NCI-H226 (cell line): ENCODE results near the gene SPEM1.

Source experiments
- DNase-seq: peaks from one replicate; pipeline ENCODE4 v3.0.0-alpha.2; 2015

The SPEM1 gene

DNA sequence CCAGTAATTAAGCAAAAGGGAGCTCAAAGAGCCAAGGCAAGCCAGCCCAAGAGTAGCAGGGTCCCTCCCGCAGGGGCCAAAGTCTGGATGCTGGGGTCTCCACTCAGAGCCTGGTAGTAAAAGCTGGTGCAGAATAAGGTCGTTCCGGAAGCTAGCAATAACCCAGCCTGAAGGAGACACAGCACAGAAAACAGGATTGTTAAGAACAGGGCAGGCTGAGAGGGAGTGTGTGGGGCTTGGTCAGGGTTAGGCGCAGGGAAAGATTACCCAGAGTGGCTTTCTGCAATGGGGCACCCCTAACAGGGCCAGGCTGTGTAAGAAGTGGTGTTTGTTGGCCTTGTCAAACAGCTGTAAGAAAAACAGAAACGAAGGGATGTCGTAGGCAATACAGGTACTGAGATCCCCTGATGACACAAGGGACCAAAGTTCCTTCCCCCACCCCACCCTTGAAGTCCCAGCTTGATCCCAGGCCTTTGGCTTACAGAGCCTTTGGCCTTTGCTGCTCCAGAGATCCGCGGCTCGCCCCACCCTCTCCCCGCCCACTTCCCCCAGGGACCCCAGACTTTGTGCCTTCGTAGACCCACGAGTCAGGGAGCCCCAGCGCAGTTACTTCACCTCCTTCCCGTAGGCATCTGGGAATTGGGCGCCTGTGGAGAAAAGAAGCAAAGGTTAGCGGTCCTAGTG lies 16.9 kb upstream of the SPEM1 start:
- no peak for DNase-seq

DNA sequence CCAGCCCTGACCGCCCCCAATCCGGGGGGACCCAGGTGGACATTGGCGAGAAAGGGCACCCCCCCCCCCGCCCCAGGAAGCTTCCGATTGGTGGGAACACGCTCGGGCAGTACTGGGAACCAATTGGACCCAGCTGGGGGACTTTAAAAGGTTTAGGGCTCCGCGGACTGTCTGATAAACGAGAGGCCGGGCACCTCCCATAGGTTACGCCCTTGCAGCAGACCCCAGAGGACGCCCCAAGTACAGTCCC lies 16.5 kb upstream of the SPEM1 start:
- no peak for DNase-seq

DNA sequence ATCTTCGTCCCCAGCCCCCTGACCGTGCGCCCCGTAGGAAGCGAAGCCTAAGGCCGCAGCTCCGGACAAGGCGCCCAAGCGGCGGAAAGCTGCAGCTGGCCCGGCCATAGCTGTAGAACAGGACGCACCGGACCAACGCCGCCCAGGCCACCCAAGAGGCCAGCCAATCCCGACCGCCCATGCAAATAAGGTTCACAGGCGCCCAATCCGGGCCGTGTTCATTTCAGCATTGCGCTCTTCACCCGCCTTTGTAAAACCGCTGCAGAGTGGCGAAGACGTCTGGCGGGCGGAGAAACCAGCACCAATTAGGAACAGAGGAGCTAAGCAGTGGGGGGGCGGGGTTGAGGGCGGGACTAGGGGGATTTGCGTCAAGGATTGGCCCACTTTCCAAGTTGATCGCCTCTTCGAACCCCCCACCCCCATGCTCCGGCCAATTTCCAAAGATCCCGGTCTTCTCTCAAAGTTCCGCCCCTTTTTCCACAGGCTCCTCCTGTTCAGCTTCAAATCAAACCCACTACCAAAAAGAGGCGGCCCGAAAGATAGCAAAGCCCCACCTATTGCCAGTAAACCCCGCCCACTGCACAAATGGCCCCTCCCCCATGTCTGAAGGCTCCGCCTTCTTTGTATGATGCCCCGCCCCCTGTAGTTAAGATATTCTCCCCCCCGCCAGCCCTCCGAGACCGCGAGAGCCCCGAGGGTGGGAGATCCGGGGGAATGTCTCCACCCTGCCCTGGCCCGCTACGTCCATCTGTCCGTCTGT lies 16.0 kb upstream of the SPEM1 start, which contains the start of gene TMEM256:
Gene TMEM256 (minus strand): TSS at position 121 of the 760 bp plus-strand sequence. CDS start 13 bp downstream, at position 108.
- peak; percentile 99 for DNase-seq

DNA sequence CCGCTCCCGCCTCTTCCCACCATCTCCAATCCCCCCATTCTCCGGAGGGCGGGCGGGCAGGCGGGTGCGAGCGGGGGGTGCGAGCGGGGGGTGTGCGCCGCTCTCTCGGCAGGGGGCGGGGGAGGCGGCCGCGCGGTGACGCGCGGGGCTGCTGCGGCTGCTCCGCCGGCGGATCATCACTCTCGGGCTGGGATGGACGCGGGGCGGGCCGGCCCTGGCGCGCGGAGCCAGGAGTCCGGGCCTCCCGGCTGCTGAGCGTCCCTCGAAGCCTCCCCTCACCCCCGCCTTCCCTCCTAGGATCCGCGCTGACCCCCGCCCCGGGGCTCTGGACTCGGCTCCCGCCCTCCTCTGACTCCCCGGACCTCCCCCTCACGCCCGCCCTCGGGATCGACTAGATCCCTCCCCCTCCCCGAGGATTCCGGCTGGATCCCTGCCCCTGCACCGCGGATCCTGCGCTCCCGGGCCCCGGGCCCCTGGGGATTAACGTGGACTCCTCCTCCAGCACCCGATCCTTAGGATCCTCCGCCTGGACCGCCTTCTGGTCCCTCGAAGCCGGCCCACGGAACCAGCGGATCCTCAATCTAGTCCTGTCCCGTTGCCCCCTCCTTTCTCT lies 15.3 kb upstream of the SPEM1 start:
- DNase-seq, result peak; percentile 79

DNA sequence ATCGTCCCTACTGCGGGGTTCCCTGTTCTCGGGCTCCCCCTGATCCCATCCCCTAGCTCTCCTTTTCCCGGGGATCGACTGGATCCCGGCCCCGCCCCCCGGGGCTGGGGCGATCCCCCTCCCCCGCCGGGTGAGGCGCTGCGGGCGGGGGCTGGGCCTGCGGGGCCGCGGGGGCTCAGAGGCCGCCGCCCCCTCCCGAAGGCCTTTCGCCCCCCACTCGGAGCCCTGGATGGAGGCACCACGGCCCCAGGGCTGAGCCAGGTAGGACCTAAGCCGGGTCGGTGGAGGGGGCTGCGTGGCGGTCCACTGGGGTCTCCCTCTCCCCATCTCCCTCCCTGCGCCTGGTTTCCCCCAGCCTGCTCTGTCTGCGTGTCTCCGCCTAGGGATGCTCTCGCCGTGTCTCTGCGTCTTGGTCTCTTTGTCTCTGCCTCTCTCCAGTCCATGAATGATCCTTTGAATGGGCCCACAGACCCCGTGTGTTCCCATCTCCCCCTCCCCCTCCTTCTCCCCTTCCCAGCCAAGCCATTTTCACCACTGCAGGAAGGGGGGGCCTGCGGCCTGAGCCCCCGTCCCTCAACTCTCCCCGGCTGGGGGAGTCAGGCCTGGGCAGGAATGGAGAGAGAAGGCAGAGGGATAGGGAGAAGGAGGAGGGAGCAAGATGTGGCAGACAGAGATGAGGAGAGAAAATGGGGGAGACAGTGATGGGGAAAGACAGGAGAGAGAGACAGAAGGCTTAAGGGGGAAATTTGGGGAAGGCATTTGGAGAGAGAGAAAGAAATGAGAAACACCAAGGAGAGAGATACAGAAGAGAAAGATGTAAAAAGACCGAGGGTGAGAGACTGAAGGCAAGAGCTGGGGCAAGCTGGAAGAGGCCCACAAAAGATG lies 14.5 kb upstream of the SPEM1 start:
- no peak for DNase-seq

DNA sequence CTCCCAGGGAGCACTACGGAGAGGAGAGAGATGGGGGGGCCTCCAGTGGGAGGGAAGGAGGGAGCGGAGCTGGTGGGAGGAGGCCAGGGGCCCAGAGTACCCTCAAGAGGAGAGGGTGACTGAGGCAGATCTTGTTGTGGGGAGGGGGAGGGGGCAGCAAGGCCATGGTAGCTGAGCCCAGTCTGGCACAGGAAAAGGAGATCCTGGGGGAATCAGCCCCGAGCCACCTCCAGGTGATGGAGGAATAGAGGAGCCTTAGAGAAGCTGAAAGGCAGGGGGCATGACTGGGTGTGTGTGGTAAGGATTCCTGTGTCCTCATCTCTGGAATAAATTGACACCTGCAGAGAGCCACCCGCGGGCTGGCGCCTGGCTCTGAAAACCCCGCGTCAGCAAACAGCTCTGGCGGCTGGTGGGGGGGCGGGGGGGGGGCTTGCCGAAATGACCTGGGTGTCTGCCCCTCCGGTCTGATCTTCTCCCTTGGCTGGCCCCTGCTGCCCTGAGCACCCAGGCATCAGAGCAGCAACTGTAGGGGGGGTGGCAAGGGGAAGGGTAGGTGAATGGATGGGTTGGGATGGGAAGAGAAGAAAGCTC lies 13.8 kb upstream of the SPEM1 start:
- no peak for DNase-seq

DNA sequence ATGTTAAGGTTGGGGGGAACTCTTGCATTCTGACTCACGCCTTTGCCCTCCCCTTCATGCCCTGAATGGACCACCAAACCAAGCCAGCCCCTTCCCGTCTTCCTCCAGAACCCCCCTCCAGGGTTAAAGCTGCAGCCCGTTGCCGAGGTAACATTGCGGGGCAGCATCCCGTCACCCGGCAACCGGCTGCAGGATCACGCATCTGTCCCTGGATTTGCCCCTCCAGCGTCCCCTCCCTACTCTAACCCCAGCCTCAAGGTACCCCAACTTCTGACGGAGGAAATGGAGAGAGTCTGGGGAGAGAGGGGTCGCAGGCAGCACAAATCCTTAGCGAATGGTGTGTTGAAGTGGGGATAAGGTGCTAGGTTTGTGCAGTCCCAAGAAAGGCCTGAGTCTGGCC lies 13.0 kb upstream of the SPEM1 start:
- DNase-seq, result no peak

DNA sequence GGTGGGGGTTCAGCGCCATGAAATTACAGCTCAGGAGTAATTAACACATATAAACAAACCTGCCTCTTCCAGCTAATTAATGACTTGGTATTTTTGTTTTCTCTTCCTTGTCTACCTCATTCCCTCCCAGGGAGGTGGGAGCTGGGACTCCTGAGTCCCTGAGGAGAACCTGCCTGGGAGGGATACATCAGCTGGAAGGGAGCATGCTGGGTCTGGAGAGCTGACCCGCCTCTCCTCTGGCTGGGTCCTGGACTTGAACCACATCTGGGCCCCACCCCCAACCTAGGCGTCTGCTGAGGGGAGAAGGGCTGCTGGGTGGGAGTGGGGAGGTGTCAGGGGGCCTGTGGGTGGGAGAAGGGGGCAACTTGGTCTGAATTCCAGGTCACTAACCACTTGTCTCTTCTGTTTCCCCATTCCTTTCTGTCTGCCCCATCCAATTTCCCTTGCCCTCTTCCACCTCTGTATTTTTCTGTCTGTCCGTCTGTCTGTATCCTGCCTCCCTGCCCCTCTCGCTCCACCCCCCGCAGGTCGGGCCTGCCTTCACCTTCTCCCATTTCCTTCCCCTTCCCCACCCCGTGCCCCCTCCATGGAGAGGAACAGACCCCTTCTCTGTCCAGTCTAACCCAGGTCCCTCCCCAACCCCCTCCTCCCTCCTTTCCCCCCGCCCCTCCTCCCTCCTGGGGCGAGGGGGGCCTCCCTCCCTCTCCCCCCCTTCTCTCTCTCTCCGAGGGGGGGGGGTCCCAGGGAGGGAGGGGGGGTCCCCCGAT lies 12.5 kb upstream of the SPEM1 start, which contains the start of gene NLGN2:
Gene NLGN2 (plus strand): TSS at position 361 of the 767 bp plus-strand sequence. CDS start 411 bp downstream, outside the sequence.
- no peak for DNase-seq

DNA sequence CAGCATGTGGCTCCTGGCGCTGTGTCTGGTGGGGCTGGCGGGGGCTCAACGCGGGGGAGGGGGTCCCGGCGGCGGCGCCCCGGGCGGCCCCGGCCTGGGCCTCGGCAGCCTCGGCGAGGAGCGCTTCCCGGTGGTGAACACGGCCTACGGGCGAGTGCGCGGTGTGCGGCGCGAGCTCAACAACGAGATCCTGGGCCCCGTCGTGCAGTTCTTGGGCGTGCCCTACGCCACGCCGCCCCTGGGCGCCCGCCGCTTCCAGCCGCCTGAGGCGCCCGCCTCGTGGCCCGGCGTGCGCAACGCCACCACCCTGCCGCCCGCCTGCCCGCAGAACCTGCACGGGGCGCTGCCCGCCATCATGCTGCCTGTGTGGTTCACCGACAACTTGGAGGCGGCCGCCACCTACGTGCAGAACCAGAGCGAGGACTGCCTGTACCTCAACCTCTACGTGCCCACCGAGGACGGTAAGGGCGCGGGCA lies 11.8 kb upstream of the SPEM1 start:
- no peak for DNase-seq

DNA sequence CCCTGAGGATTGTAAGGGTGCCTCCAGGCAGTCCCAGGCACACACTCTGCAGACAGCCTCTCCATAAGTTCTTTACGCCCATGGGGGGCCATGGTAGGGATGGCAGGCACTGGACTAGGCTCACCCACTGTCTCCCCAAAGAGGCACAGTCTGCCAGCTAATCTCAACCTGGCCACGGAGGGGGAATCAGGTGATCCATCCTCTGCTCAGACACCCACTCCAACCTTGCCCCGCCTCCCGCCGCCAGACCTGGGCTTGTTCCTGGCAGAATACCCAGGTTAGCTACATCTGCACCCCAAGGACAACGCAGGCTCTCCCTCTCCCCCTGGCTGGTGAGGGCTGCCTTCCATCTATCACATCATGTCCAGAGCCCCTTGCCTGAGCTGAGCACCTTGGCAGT lies 11.3 kb upstream of the SPEM1 start:
- no peak for DNase-seq

DNA sequence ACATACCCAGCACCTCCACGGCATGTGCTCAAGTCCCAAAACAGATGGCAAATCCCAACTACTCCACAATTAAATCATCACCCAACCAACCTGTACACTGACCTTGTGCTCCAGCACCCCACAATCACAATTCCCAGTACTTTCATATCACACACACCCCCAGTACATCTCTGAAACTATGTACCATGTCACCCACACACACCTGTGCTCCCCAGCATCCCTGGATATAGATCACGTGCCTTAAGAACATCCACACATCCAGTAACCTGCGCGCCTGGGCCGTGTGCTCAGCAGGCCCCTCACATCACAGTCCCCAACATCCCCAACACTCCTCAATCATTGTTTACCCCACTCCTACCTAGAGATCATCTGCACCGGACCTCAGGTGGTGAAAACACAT lies 10.4 kb upstream of the SPEM1 start:
- no peak for DNase-seq

DNA sequence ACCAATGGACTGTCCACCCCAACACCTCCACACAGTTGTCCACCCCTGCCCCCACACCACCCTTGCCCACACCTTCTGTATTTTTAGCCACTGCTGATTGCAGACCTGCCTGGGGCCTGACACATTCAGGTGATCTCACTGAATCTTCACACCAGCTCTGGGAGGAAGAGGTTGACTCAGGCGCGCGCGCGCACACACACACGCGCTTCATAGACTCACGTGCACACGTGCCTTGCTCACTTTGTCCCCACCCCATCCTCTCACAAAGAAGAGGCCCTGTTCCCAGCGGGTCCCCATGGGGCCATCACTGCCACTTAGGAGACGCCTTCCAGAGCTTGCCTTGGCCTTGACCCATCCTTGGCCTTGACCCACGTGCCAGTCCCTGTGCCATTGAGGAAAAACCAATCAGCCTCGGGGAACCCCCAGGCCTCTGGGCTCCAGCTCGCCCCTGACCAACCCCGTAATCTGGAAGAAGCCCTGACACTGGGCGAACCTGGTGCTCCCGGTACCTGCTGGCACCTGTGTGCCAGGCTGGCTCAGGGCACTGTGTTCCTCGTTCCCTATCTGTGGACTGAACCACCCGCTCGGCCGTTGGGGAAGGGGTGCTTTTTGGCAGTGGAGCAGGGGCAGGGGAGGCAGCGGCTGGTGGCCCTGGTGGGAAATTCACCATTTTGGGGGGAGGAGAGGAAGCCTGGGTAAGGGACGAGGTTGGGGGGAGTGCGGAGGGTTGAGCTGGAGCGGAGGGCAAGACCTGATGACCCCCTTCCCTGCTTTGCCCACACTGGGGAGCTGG lies 9.3 kb upstream of the SPEM1 start:
- DNase-seq, result no peak

DNA sequence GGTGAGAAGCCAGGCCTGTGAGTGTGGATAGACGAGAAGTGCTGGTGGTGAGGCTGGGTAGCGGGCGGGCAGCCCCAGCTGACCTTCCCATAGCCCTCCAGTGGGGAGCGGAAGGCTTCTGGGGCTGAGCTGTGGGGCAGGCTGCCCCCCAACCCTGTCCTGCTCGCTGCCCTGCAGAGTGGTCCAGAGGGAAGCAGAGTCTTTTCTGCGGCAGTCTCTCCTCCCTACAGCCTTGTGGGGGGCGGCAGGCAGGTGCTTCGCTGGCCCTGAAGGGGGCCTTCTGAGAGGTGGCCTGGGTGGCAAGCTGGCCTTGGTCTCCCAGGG lies 8.7 kb upstream of the SPEM1 start:
- no peak for DNase-seq

DNA sequence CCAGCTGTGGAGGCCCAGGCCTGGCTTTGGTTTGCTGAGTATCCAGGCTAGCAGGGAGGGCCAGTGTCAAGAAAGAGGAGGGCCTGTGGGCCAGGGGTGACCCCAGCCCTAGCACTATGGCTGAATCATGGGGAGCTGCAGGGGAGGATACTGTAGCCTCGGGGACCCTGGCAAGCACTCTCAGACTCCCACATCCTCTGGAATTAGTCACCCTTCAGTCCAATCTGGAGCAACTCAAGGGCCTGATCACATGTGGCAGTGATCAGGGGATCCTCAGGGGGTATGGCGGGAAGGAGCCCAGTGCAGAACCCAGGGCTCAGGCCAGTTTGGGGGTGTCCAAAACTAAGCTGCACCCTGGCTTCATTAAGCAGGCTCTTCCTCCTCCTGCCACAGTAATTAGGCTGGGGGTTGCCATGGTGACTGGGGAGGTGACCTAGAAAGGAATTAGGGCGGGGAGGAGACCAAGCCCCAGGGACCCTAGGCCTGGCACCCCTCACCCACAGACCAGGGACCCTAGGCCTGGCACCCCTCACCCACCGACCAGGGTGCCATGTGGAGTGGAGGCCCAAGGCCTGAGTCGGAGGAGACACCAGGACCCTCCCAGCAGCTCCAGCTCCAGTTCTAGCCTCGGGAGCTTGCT lies 6.7 kb upstream of the SPEM1 start:
- peak; percentile 54 for DNase-seq

DNA sequence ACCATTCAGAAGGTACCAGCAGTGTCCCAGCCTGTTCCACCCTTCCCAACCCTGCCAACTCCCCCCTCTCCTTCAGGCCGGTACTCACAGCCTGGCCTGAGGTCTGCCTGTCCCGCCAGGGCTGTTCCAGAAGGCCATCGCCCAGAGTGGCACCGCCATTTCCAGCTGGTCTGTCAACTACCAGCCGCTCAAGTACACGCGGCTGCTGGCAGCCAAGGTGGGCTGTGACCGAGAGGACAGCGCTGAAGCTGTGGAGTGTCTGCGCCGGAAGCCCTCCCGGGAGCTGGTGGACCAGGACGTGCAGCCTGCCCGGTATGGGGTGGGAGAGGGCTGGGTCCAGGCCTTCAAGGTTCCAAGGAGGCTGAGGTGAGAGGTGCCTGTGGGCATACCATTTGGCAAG lies 5.3 kb upstream of the SPEM1 start:
- no peak for DNase-seq

DNA sequence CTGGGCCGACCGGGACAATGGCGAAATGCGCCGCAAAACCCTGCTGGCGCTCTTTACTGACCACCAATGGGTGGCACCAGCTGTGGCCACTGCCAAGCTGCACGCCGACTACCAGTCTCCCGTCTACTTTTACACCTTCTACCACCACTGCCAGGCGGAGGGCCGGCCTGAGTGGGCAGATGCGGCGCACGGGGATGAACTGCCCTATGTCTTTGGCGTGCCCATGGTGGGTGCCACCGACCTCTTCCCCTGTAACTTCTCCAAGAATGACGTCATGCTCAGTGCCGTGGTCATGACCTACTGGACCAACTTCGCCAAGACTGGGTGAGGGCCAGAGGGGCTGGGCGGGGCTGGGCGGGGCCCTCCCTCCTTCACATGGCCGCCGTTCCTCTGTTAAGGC lies 4.3 kb upstream of the SPEM1 start:
- DNase-seq, result no peak

DNA sequence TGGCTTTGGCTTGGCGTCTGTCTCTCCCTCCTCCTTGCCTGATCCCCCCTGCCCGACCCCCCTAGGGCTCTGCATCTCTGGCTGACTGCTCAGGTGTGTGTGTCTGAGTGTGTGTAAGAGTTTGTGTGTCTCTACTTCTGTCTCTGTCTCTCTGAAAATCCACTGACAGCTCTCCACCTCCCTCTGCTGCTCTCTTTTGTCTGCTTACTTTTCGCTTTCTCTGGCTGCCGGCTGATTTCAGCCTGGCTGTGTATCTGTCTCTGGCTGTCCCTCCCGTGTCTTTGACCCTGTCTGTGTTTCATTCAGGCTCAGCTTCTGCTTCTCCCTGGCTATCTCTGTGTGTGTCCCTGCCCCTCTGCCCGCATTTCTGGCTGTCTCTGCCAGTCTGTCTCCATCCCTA lies 3.8 kb upstream of the SPEM1 start:
- no peak for DNase-seq

DNA sequence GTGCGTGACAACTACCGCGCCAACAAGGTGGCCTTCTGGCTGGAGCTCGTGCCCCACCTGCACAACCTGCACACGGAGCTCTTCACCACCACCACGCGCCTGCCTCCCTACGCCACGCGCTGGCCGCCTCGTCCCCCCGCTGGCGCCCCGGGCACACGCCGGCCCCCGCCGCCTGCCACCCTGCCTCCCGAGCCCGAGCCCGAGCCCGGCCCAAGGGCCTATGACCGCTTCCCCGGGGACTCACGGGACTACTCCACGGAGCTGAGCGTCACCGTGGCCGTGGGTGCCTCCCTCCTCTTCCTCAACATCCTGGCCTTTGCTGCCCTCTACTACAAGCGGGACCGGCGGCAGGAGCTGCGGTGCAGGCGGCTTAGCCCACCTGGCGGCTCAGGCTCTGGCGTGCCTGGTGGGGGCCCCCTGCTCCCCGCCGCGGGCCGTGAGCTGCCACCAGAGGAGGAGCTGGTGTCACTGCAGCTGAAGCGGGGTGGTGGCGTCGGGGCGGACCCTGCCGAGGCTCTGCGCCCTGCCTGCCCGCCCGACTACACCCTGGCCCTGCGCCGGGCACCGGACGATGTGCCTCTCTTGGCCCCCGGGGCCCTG lies 3.0 kb upstream of the SPEM1 start:
- DNase-seq, result no peak

DNA sequence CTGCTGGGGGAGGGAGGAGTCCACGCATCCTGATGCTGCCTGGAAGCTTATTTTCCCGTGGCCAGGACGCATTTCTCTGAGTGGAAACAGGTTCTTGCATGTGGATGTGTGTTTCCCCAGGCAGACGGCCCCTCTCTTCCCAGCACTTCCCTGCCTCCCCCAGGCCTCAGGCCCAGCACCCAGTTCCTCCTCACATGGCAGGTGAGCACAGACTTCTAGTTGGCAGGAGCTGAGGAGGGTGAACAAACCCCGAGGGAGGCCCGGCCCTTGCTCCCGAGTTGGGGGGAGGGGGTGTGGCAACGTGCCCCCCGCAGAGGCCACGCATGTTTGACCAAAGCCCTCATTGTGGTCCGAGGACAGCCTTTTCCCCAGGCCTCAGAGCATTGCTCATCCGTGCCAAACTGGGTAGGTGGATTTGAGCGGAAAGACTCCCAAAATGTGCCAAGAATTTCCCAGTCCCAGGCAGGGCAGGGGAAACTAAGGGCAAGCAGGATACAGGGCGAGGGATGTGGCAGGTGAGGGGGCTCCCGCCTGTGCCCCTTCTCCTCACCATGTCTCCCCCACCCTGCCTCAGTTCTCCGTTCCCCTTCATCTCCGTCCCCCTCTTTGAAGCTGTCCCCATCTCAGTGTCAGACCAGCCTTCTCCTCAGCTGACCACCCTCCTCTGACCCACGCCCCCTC lies 1.5 kb upstream of the SPEM1 start:
- DNase-seq, result no peak

DNA sequence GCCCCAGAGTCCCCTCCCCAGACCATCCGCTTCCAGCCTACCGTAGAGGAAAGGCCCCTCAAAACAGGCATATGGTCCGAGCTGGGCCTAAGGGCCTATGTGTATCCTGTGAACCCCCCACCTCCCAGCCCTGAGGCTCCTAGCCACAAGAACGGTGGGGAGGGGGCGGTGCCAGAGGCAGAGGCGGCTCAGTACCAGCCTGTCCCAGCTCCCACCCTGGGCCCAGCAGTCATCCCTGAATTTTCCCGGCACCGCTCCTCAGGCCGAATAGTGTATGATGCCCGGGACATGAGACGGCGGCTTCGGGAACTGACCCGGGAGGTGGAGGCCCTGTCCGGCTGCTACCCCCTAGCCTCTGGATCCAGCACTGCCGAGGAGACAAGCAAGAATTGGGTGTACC lies 1.1 kb downstream of the SPEM1 start:
- no peak for DNase-seq
